Activated CD4-positive, alpha-beta T cell treated with anti-CD3 and anti-CD28 coated beads, Interleukin-2, amount 10 ng/mL, durations not matched to agents 7 days and 5 days (primary cell): ENCODE measurements around the gene ARNT2. TPM values are rescaled to one million over a fixed set of nuclear protein-coding genes. Genes with fewer than 3 reads are reported as not detected.
"Not testable (repeated sequence)": the region's sequence is repeated elsewhere in the genome, so short reads cannot be mapped to it uniquely, and the experiment has no call there.

Experiments used
- CTCF ChIA-PET: fragments of 350-600 bp; sonication (Branson Sonifier 250); formaldehyde crosslinking; loops from one replicate; lab custom pipeline; 2021; ENCODE audit warnings: antibody characterized with exemption; lab: Charles Lee
- POLR2A ChIA-PET: fragments of 350-600 bp; sonication (Branson Sonifier 250); formaldehyde crosslinking; loops from one replicate; lab custom pipeline; 2021; ENCODE audit warnings: antibody characterized with exemption; lab: Charles Lee
- DNase-seq: peaks from one replicate; pipeline ENCODE4 v3.0.0-alpha.2; 2020
- H3K27ac Mint-ChIP-seq: one replicate; pipeline ENCODE4 v1.8.0; 2021; ENCODE audit warnings: mild to moderate bottlenecking, moderate library complexity, mixed read lengths
- H3K27me3 Mint-ChIP-seq: one replicate; pipeline ENCODE4 v1.8.0; 2021; ENCODE audit warnings: mixed read lengths
- H3K36me3 Mint-ChIP-seq: one replicate; pipeline ENCODE4 v1.8.0; 2021; ENCODE audit warnings: low read depth, mixed read lengths
- H3K4me1 Mint-ChIP-seq: one replicate; pipeline ENCODE4 v1.8.0; 2021; ENCODE audit warnings: mixed read lengths
- H3K4me3 Mint-ChIP-seq: one replicate; pipeline ENCODE4 v1.8.0; 2021; ENCODE audit warnings: mild to moderate bottlenecking, moderate library complexity, mixed read lengths
- H3K9me3 Mint-ChIP-seq: one replicate; pipeline ENCODE4 v1.8.0; 2021; ENCODE audit warnings: mixed read lengths
- total RNA-seq, 2 experiments: library from RNA; stranded (reverse); gene quantifications; one replicate each; pipeline ENCODE4 v1.2.3, GENCODE V29; 2021

ARNT2 gene
- total RNA-seq, 2 experiments from 2014 or later, result not detected

DNA sequence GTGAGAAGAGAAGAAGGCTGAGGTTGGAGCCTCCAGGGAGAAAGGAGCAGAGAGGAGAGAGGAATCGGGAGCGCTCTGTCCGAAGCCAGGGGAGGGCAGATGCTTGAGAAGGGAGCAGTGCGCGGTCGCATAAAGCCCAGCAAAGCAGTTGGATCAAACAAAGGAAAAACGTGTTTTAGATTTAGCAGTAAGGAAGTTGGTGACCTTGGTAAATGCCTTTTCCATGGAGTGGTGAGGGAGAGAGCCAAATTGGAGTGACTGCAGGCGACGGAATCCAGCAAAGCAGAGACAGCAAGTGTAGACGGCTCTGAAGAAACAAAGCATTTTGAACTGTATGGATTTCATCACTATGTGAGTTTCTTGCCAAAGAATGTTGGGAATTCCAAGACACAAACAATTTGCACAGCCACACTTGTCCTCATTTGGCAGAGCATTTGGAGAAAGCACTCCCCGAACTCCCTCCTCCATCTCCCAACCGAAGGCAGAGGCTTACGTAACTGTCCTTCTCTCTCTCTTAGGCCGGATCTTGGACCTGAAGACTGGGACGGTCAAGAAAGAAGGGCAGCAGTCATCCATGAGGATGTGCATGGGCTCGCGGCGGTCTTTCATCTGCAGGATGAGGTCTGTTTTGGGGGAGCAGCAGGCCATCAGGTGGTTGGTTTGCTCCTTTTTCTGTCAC, 103.6 kb downstream of the ARNT2 start:
- H3K9me3 Mint-ChIP-seq, result peaks cover 2% of the 10 kb centered on the region

DNA sequence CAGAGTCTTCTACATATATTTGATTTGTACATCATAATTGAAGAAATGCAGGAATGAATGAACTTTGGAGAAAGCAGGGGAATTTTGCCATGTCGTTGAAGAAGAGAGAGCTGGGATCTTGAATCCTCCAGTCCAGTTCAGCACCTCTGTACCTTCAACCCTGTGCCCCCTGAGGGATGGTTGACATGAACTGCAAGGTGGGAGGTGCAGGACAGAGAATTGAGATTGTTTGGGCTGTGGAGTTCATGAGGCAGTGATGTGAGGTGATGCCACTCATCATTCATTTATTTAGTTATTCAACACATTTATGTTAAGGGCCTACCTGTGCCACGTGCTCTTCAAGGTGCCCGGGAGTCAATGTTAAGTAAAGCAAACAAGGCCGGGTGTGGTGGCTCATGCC, 104.6 kb downstream of the ARNT2 start:
- Mint-ChIP-seq H3K9me3 (peaks cover 2% of the 10 kb centered on the region), H3K36me3 (no peaks in the 10 kb centered on the region), H3K4me3 (no peak overlapping the region), H3K27ac (no peak overlapping the region), H3K4me1 (no peaks in the 10 kb centered on the region), H3K27me3 (peaks cover 8% of the 10 kb centered on the region)
- ChIA-PET CTCF (no interaction called here), POLR2A (no interaction called here)
- no peak for DNase-seq

More for the DNA sequence above, 103.6 kb downstream of the ARNT2 start:
- DNase-seq, result no peak
- ChIA-PET CTCF (no interaction called here), POLR2A (no interaction called here)
- no peak overlapping the region for H3K27ac Mint-ChIP-seq
- H3K36me3 Mint-ChIP-seq, result no peaks in the 10 kb centered on the region
- H3K4me3 Mint-ChIP-seq, result no peak overlapping the region
- H3K4me1 Mint-ChIP-seq, result no peaks in the 10 kb centered on the region
- peaks cover 8% of the 10 kb centered on the region for H3K27me3 Mint-ChIP-seq

DNA sequence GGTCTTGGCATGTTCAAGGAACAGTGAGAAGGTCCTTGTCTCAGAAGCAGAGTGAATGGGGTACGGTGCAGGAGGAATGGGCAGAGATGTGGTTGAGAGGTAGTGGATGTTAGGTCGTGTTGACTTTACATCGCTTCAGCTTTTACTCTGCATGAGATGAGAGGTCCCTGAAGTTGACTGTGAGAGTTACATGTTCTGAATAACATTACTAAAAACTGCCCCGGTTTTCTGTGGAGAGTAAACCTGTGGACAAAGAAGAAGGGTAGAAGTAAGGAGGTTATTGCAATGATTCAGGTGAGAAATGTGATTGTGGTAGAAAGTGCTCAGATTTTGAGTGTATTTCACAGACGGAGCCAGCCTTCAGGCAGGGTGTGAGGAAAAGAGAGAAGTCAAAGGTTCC, 105.6 kb downstream of the ARNT2 start:
- Mint-ChIP-seq H3K9me3 (no peaks in the 10 kb centered on the region), H3K4me3 (no peak overlapping the region), H3K36me3 (no peaks in the 10 kb centered on the region), H3K27me3 (peaks cover 8% of the 10 kb centered on the region), H3K4me1 (no peaks in the 10 kb centered on the region), H3K27ac (no peak overlapping the region)
- DNase-seq, result no peak
- ChIA-PET CTCF (no interaction called here), POLR2A (no interaction called here)

DNA sequence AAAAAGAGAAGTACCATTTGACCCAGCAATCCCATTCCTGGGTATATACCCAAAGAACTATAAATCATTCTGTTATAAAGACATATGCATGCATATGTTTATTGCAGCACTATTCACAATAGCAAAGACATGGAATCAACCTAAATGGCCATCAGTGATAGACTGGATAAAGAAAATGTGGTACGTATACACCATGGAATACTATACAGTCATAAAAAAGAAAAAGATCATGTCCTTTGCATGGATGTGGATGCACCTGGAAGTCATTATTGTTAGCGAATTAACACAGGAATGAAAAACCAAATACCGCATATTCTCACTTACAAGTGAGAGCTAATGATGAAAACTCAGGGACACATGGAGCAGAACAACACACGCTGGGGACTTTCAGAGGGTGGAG, 106.8 kb downstream of the ARNT2 start:
- not testable (repeated sequence) for H3K27ac Mint-ChIP-seq

DNA sequence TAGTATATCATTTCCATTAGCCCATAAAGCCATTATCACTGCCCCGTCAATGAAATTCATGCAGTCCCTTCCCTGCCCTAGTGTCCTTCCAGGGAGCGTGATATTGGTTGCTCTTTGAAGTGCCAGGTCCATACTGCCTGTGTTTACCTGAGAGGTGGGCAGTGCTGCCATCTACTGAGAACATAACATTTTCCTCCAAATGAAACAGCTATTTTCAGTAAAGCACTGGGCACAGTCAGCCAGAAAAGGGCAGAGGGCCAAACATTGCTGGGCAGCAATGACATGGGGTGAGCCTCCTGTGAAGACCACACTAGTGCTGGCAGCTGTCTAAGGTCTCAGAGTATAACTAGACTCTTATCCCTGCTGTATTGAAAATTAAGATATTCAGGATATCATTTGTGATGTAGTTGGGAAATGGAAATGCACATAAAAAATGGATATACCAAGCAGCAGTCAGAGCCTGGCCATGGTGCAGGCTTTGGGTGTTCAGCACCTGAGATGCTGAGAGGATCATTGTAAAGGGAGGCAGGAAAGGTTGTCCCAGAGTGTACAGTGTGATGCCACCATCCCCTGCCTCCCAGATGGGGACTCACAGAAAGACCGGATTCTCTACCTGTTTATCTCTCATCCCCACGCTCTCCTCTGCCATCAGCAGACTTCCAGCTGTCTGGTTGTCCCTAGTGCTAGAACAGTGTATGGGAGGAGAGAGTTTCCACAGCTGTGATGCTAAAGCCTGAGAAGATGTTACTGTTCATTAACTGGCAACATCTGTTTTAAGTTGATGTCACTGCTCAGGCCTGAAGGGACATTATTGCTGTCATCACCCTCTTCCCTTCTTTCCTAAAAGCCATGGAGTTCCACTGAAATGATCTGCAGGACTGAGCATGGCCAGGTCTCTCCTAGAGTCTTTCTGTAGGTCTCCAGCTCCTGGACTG, 108.8 kb downstream of the ARNT2 start:
- no peaks in the 10 kb centered on the region for H3K9me3 Mint-ChIP-seq
- no peak overlapping the region for H3K4me3 Mint-ChIP-seq
- CTCF ChIA-PET, result no interaction called here
- no peak for DNase-seq
- no peak overlapping the region for H3K27ac Mint-ChIP-seq
- POLR2A ChIA-PET, result no interaction called here
- H3K36me3 Mint-ChIP-seq, result no peaks in the 10 kb centered on the region
- no peaks in the 10 kb centered on the region for H3K4me1 Mint-ChIP-seq
- peaks cover 10% of the 10 kb centered on the region for H3K27me3 Mint-ChIP-seq

More for the DNA sequence above, 106.8 kb downstream of the ARNT2 start:
- H3K9me3 Mint-ChIP-seq, H3K36me3 Mint-ChIP-seq, H3K4me3 Mint-ChIP-seq, CTCF ChIA-PET, DNase-seq, POLR2A ChIA-PET, H3K4me1 Mint-ChIP-seq, H3K27me3 Mint-ChIP-seq: not testable (repeated sequence)

DNA sequence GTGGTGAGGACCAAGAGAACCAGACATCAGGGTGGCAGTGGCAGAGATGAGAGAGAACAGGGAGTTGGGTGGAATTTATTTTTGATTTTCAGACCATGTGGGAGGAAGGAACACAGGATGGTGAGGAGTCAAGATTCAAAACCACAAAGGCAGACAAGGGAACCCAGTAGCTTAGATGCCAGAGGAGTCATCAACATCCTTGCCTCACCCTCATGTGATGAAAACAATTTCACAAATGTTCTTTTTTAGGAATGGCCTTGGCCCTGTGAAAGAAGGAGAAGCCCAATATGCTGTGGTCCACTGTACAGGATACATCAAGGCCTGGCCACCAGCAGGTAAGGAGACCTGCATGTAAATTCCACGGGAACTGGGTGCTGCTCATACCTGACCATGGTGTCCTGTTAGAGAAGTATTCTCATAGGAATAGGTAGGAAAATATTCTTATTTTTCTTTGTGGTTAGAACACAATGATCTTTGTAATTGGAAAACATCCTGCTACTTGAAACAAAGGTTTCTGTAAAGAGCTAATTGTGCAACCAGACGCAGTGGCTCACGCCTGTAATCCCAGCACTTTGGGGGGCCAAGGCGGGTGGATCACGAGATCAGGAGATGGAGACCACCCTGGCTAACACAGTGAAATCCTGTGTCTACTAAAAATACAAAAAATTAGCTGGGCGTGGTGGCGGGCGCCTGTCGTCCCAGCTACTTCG, 110.0 kb downstream of the ARNT2 start:
- H3K4me1 Mint-ChIP-seq, result no peaks in the 10 kb centered on the region
- H3K4me3 Mint-ChIP-seq, result no peak overlapping the region
- POLR2A ChIA-PET, result no interaction called here
- H3K27ac Mint-ChIP-seq, result no peak overlapping the region
- no peaks in the 10 kb centered on the region for H3K9me3 Mint-ChIP-seq
- CTCF ChIA-PET, result no interaction called here
- DNase-seq, result no peak
- H3K27me3 Mint-ChIP-seq, result peaks cover 10% of the 10 kb centered on the region
- H3K36me3 Mint-ChIP-seq, result no peaks in the 10 kb centered on the region

DNA sequence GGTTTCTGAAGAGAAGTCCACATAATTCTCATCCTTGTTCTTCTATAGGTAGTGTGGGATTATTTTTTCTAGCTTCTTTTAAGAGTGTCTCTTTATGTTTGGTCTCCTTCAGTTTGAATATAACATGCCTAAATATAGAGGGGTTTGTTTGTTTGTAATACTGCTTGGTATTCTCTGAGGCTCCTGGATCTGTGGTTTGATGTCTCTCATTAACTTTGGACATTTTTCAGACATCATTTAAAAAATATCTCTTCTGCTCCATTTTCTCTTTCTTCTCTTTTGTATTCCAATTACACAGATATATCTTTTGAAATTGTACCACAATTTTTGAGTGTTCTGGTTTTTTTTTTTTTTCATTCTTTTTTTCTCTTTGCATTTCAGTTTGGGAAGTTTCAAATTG, 113.1 kb downstream of the ARNT2 start:
- no peak for DNase-seq
- no peaks in the 10 kb centered on the region for H3K4me1 Mint-ChIP-seq
- no peak overlapping the region for H3K4me3 Mint-ChIP-seq
- ChIA-PET POLR2A (no interaction called here), CTCF (no interaction called here)
- H3K27me3 Mint-ChIP-seq, result peaks cover 2% of the 10 kb centered on the region
- H3K9me3 Mint-ChIP-seq, result no peaks in the 10 kb centered on the region
- H3K27ac Mint-ChIP-seq, result no peak overlapping the region
- no peaks in the 10 kb centered on the region for H3K36me3 Mint-ChIP-seq

DNA sequence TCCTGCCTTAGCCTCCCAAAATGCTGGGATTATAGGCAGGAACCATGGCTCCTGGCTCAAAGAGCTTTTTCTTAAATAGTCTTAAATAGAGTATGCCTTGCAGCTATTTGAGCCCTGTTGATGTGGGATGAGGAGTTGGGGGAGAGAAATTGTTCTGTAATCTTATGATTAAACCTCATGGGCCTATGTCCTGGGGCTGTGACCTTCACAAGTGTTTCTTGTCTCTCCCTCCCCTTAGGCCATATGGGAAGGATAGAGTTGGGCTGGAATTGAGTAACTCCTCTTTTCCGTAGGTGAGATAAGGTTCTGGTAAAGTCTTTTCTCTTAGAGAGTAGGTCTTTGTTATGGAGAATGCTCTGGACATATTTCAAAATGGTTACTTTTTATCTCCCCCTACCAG, 114.3 kb downstream of the ARNT2 start:
- no peaks in the 10 kb centered on the region for H3K9me3 Mint-ChIP-seq
- no peaks in the 10 kb centered on the region for H3K4me1 Mint-ChIP-seq
- ChIA-PET CTCF (no interaction called here), POLR2A (no interaction called here)
- no peaks in the 10 kb centered on the region for H3K36me3 Mint-ChIP-seq
- no peak overlapping the region for H3K4me3 Mint-ChIP-seq
- H3K27me3 Mint-ChIP-seq, result peaks cover 2% of the 10 kb centered on the region
- H3K27ac Mint-ChIP-seq, result no peak overlapping the region
- DNase-seq, result no peak

DNA sequence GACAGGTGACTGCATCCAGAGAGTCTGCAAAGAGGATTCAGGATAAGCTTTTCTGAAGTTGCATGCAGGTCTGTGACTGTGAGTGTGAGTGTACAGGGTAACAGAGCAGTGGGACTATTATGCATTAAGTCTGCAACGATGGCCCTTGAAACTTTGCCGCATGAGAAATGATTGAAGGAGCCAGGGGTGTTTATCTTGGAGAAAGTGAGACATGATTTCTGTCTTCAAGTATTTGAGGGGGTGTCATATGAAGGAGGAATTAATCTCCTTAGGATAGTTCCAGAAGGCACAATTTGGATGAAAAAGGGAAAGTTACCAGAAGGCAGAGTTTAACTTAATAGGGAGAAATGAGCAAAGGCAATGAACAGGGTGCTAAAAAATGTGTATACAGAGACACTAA, 119.6 kb downstream of the ARNT2 start:
- ChIA-PET CTCF (no interaction called here), POLR2A (no interaction called here)
- Mint-ChIP-seq H3K27ac (no peak overlapping the region), H3K4me3 (no peak overlapping the region), H3K27me3 (peaks cover 8% of the 10 kb centered on the region), H3K36me3 (no peaks in the 10 kb centered on the region), H3K9me3 (no peaks in the 10 kb centered on the region), H3K4me1 (no peaks in the 10 kb centered on the region)
- no peak for DNase-seq

DNA sequence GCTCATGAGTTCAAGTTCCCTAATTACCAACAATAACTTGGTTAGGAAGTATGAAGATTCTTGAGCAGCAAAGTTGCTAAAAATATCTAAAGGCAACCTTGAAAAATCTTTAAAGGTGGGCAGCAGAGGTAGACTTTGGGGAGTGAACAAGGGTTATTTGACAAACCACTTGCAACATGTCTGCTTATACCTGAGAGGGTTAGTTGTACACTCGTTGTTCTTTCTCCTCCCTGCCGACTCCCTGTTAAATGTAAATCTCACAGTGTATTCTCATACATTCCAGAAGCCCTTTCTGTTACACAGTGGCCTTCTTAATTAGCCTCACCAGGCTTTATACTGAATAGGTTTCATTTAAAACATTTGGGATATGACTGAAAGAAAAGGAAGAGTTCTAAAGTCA, 121.7 kb downstream of the ARNT2 start:
- H3K4me3 Mint-ChIP-seq, result no peak overlapping the region
- ChIA-PET POLR2A (no interaction called here), CTCF (no interaction called here)
- no peaks in the 10 kb centered on the region for H3K36me3 Mint-ChIP-seq
- no peak for DNase-seq
- peaks cover 11% of the 10 kb centered on the region for H3K27me3 Mint-ChIP-seq
- no peaks in the 10 kb centered on the region for H3K4me1 Mint-ChIP-seq
- no peaks in the 10 kb centered on the region for H3K9me3 Mint-ChIP-seq
- no peak overlapping the region for H3K27ac Mint-ChIP-seq

DNA sequence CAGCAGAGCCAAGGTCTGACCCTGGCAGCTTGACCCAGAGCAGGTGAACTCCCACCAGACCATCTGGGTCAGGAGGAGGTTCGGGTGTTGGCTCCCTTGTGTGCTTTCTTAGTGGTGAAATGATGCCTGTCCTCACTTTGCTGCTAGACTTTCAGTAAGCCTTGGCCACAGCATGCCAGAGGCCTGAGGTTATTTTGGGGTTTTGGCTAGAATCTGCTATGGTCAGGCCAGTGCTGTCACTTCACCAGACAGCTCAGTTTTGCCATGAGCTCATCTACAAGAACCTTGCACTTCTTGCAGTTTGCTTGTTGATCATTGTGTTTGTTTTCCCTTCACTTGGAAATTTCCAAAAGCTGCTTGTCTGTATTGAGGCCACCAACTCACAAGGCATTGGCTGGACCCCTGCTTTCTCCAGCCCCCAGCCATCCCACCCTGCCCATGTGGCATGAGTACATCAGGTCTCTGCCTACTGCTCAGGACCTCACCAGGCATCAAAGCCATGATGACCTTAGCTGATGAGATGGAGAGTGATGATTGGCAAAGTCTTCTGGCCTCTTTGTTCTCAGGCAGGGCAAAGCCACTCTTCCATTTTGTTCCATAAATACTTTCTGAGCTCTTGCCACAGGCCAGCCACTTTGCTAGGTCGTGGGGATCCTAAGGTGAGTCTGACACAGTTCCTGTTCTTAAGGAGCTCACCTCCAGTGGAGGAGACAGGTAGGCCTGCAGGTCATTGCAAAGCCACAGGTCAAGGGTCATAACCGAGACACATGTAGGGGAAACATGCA, 122.6 kb downstream of the ARNT2 start:
- Mint-ChIP-seq H3K4me3 (no peak overlapping the region), H3K27ac (no peak overlapping the region), H3K27me3 (peaks cover 15% of the 10 kb centered on the region), H3K9me3 (no peaks in the 10 kb centered on the region), H3K36me3 (no peaks in the 10 kb centered on the region), H3K4me1 (no peaks in the 10 kb centered on the region)
- ChIA-PET CTCF (no interaction called here), POLR2A (no interaction called here)
- no peak for DNase-seq

DNA sequence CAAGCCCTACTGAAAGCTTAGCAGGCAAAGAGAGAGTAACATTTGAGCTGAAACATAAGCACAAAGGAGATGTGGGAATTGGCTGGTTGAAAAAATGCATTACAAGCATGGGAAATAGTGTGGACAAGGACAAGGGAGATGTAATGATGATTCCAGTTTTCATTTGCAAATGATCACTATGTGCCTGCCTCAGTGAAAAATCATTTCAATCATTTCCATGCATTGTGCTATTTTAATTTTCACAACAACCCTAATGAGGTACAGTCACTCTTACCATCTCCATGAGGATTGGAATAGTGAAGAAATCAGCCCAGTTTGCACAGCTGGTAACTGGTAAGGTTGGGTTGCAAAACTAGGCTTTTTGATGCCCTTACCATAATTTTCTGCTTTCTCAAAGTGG, 123.2 kb downstream of the ARNT2 start:
- Mint-ChIP-seq H3K27ac (no peak overlapping the region), H3K9me3 (no peaks in the 10 kb centered on the region), H3K36me3 (no peaks in the 10 kb centered on the region), H3K4me1 (no peaks in the 10 kb centered on the region), H3K27me3 (peaks cover 15% of the 10 kb centered on the region), H3K4me3 (no peak overlapping the region)
- ChIA-PET POLR2A (no interaction called here), CTCF (no interaction called here)
- no peak for DNase-seq
